Occipital lobe (tissue), 1 donor: Measurements from ENCODE around the gene SLC16A9. TPM values are rescaled to one million over a fixed set of nuclear protein-coding genes. Genes with fewer than 3 reads are reported as not detected.

Source experiments
- total RNA-seq: library from RNA; depleted of rRNA; stranded (reverse); fragments of >200 nt; gene quantifications from one replicate; pipeline ENCODE4 v1.2.3, GENCODE V29; 2014

SLC16A9 gene
- total RNA-seq, 1 donor from 2014 or later = 11.4 TPM

Other genes with a start within 250 kb of the SLC16A9 start
- not detected for gene MRLN, start 43.6 kb upstream of the SLC16A9 start, total RNA-seq
- 32.3 TPM for gene CCDC6, start 196.7 kb upstream of the SLC16A9 start, total RNA-seq